Trophoblast cell (in vitro differentiated cells and primary cell): ENCODE measurements around the gene MTREX.

Experiments used
- DNase-seq, 2 donors: peaks; one replicate each; pipeline ENCODE4 v3.0.0-alpha.2; 2016
- H2AFZ ChIP-seq: 2 replicates; pipeline ENCODE4 v1.6.1; 2013; ENCODE audit warnings: low read length, moderate library complexity, mild to moderate bottlenecking; ENCODE audit not compliant: insufficient read depth, poor library complexity
- H2AK5ac ChIP-seq: 2 replicates; pipeline ENCODE4 v1.6.1; 2013; ENCODE audit warnings: mild to moderate bottlenecking, low read length
- H2BK120ac ChIP-seq: 2 replicates; pipeline ENCODE4 v1.6.1; 2013; ENCODE audit warnings: low read length, mild to moderate bottlenecking, moderate library complexity; ENCODE audit not compliant: insufficient read depth, poor library complexity
- H2BK12ac ChIP-seq: 2 replicates; pipeline ENCODE4 v1.6.1; 2013; ENCODE audit warnings: mild to moderate bottlenecking, low read length, moderate library complexity
- H2BK5ac ChIP-seq: 2 replicates; pipeline ENCODE4 v1.6.1; 2013; ENCODE audit warnings: low read length, low read depth, moderate library complexity, mild to moderate bottlenecking; ENCODE audit not compliant: poor library complexity
- H3K14ac ChIP-seq: 2 replicates; pipeline ENCODE4 v1.6.1; 2013; ENCODE audit warnings: mild to moderate bottlenecking, low read length
- H3K18ac ChIP-seq: 2 replicates; pipeline ENCODE4 v1.6.1; 2013; ENCODE audit warnings: mild to moderate bottlenecking, low read length
- H3K23ac ChIP-seq: 2 replicates; pipeline ENCODE4 v1.6.1; 2013; ENCODE audit warnings: low read length
- H3K27ac ChIP-seq: 2 replicates; pipeline ENCODE4 v1.5.1; 2013; ENCODE audit warnings: low read depth, mild to moderate bottlenecking, inconsistent platforms, low read length, moderate library complexity
- H3K27me3 ChIP-seq: 2 replicates; pipeline ENCODE4 v1.6.1; 2013; ENCODE audit warnings: inconsistent platforms, mild to moderate bottlenecking, low read length, moderate library complexity; ENCODE audit not compliant: insufficient read depth
- H3K36me3 ChIP-seq, 2 experiments: 1 replicate in 1 of 2; 2 replicates in 1 of 2; pipeline ENCODE4 v1.6.1; 2013; ENCODE audit warnings: low read length in 2 of 2, mild to moderate bottlenecking in 2 of 2, moderate library complexity in 1 of 2; ENCODE audit not compliant: insufficient read depth in 2 of 2, control insufficient read depth in 1 of 2
- H3K4ac ChIP-seq: 2 replicates; pipeline ENCODE4 v1.6.1; 2013; ENCODE audit warnings: low read depth, mild to moderate bottlenecking, low read length, moderate library complexity
- H3K4me1 ChIP-seq, 2 experiments: 1 replicate in 1 of 2; 2 replicates in 1 of 2; pipeline ENCODE4 v1.6.1; 2013; ENCODE audit warnings: low read length in 2 of 2, mild to moderate bottlenecking in 2 of 2, moderate library complexity in 1 of 2; ENCODE audit not compliant: insufficient read depth in 2 of 2, control insufficient read depth in 1 of 2
- H3K4me2 ChIP-seq: 2 replicates; pipeline ENCODE4 v1.6.1; 2013; ENCODE audit warnings: inconsistent platforms, mild to moderate bottlenecking, low read length, moderate library complexity
- H3K4me3 ChIP-seq: 2 replicates; pipeline ENCODE4 v1.5.1; 2013; ENCODE audit warnings: mild to moderate bottlenecking, low read depth, low read length, inconsistent platforms
- H3K79me1 ChIP-seq: one replicate; pipeline ENCODE4 v1.6.1; 2013; ENCODE audit warnings: low read length
- H3K79me2 ChIP-seq: 2 replicates; pipeline ENCODE4 v1.6.1; 2013; ENCODE audit warnings: low read length, mild to moderate bottlenecking; ENCODE audit not compliant: control insufficient read depth, insufficient read depth, poor library complexity
- H3K9ac ChIP-seq: 2 replicates; pipeline ENCODE4 v1.6.1; 2013; ENCODE audit warnings: mild to moderate bottlenecking, low read length
- H3K9me3 ChIP-seq: 2 replicates; pipeline ENCODE4 v1.6.1; 2013; ENCODE audit warnings: low read depth, mild to moderate bottlenecking, control low read depth, inconsistent platforms, low read length; ENCODE audit not compliant: insufficient read depth
- H4K12ac ChIP-seq: 2 replicates; pipeline ENCODE4 v1.6.1; 2013; ENCODE audit warnings: low read depth, mild to moderate bottlenecking, low read length, moderate library complexity
- H4K8ac ChIP-seq: 2 replicates; pipeline ENCODE4 v1.6.1; 2013; ENCODE audit warnings: low read depth, mild to moderate bottlenecking, low read length, moderate library complexity
- H4K91ac ChIP-seq: one replicate; pipeline ENCODE4 v1.6.1; 2013; ENCODE audit warnings: low read depth, mild to moderate bottlenecking, low read length, moderate library complexity
- WGBS: extraction: QIAGEN DNeasy Blood & Tissue Kit; methylation state at CpG from one replicate; pipeline ENCODE4 v1.1.7; 2013; ENCODE audit warnings: missing lambda C conversion rate; ENCODE audit not compliant: insufficient read length, insufficient coverage; ENCODE audit errors: extremely low coverage; 5-methylcytosine and 5-hydroxymethylcytosine counted together

The MTREX gene

DNA sequence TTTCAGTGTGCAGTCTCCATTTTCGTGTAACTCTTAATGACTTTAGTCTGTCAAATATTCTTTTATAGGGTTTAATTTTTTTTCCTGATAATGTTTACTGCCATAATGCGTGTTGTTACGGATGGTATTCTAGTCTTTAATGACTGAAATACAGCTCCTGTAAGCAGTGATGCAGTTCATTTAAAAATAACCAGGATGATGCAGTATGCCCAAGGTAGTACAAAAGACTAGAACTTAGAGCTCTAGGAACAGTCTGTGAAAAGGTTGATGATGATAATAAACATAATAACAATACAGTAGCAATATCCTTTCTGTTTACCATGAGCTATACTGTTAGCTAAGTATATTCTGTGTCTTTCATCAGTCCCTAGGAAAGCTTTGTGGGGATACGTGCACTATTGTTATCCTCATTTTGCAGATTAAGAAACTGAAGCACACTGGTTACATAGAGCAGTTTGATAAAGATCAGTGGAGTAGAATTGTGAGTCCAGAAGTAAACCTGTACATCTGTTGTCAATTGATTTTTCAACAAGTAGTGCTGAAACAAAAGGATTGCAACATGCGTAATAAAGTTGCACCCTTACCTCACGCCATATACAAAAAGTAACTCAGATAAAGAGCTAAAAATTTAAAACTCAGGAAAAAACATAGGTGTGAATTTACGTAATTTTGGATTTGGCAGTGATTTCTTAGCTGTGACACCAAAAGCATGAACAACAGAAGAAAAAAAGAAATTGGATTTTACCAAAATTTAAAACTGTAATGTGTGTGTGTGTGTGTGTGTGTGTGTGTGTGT lies 64.5 kb downstream of the MTREX start:
- no peaks in the 10 kb centered on the region for H3K79me1 ChIP-seq
- no peak overlapping the region for H2BK120ac ChIP-seq
- no peak overlapping the region for H3K4ac ChIP-seq
- no peak overlapping the region for H3K4me2 ChIP-seq
- no peak overlapping the region for H3K9ac ChIP-seq
- H3K23ac ChIP-seq = no peak overlapping the region
- no peak overlapping the region for H4K8ac ChIP-seq
- DNase-seq = no peak
- no peak overlapping the region for H2AFZ ChIP-seq
- no peak overlapping the region for H3K4me3 ChIP-seq
- no peak overlapping the region for H2BK5ac ChIP-seq
- H3K27me3 ChIP-seq = no peaks in the 10 kb centered on the region
- H2BK12ac ChIP-seq = no peak overlapping the region
- WGBS = no CpG with 5 or more reads among the region's 7 CpGs
- no peak overlapping the region for H4K91ac ChIP-seq
- H4K12ac ChIP-seq = no peak overlapping the region
- no peaks in the 10 kb centered on the region for H3K4me1 ChIP-seq
- no peaks in the 10 kb centered on the region for H3K79me2 ChIP-seq
- H3K36me3 ChIP-seq = peaks cover 8 to 9% of the 10 kb centered on the region in 2 experiments
- H3K27ac ChIP-seq = no peak overlapping the region
- no peak overlapping the region for H2AK5ac ChIP-seq
- no peak overlapping the region for H3K18ac ChIP-seq
- H3K9me3 ChIP-seq = peaks cover 2% of the 10 kb centered on the region
- no peak overlapping the region for H3K14ac ChIP-seq

- DNase-seq = no peak
- no peak overlapping the region for H2BK12ac ChIP-seq
- H3K27me3 ChIP-seq = no peaks in the 10 kb centered on the region
- no peaks in the 10 kb centered on the region for H3K4me1 ChIP-seq
- no CpG with 5 or more reads among the region's 1 CpG for WGBS
- H3K79me1 ChIP-seq = no peaks in the 10 kb centered on the region
- no peak overlapping the region for H4K91ac ChIP-seq
- no peak overlapping the region for H3K27ac ChIP-seq
- H3K9ac ChIP-seq = no peak overlapping the region
- H3K9me3 ChIP-seq = peaks cover 2% of the 10 kb centered on the region
- no peak overlapping the region for H3K4ac ChIP-seq
- H3K4me3 ChIP-seq = no peak overlapping the region
- H2AK5ac ChIP-seq = no peak overlapping the region
- no peak overlapping the region for H3K14ac ChIP-seq
- no peak overlapping the region for H2BK5ac ChIP-seq
- H2AFZ ChIP-seq = no peak overlapping the region
- no peak overlapping the region for H3K23ac ChIP-seq
- no peak overlapping the region for H2BK120ac ChIP-seq
- H3K79me2 ChIP-seq = no peaks in the 10 kb centered on the region
- no peak overlapping the region for H4K8ac ChIP-seq
- H3K18ac ChIP-seq = no peak overlapping the region
- H3K36me3 ChIP-seq = peaks cover 9 to 12% of the 10 kb centered on the region in 2 experiments
- H4K12ac ChIP-seq = no peak overlapping the region
- H3K4me2 ChIP-seq = no peak overlapping the region
These were observed 70.0 kb downstream of the MTREX start for GRCh38 chr5:55377810-55378209.

- H3K18ac ChIP-seq = no peak overlapping the region
- no peaks in the 10 kb centered on the region for H3K4me1 ChIP-seq
- DNase-seq = no peak
- no peak overlapping the region for H2BK5ac ChIP-seq
- H3K4ac ChIP-seq = no peak overlapping the region
- H2AK5ac ChIP-seq = no peak overlapping the region
- H3K27me3 ChIP-seq = no peaks in the 10 kb centered on the region
- no peaks in the 10 kb centered on the region for H3K79me1 ChIP-seq
- H3K4me2 ChIP-seq = no peak overlapping the region
- H3K79me2 ChIP-seq = no peaks in the 10 kb centered on the region
- no peak overlapping the region for H4K91ac ChIP-seq
- H3K23ac ChIP-seq = no peak overlapping the region
- no peak overlapping the region for H3K9ac ChIP-seq
- no peak overlapping the region for H3K27ac ChIP-seq
- no peak overlapping the region for H4K8ac ChIP-seq
- no peak overlapping the region for H2BK12ac ChIP-seq
- H3K4me3 ChIP-seq = no peak overlapping the region
- peaks cover 6 to 7% of the 10 kb centered on the region in 2 experiments for H3K36me3 ChIP-seq
- no peak overlapping the region for H4K12ac ChIP-seq
- no peak overlapping the region for H2BK120ac ChIP-seq
- H3K14ac ChIP-seq = no peak overlapping the region
- H2AFZ ChIP-seq = no peak overlapping the region
- no peaks in the 10 kb centered on the region for H3K9me3 ChIP-seq
These were observed 75.5 kb downstream of the MTREX start for GRCh38 chr5:55383254-55383653.

- Histone ChIP-seq H3K36me3 (peaks cover 6 to 7% of the 10 kb centered on the region in 2 experiments), H3K9me3 (no peaks in the 10 kb centered on the region), H3K27ac (no peak overlapping the region), H2BK5ac (no peak overlapping the region), H3K14ac (no peak overlapping the region), H3K4me3 (no peak overlapping the region), H2AFZ (no peak overlapping the region), H3K18ac (no peak overlapping the region), H4K91ac (no peak overlapping the region), H3K27me3 (no peaks in the 10 kb centered on the region), H3K9ac (no peak overlapping the region), H4K12ac (no peak overlapping the region), H3K23ac (no peak overlapping the region), H3K79me1 (no peaks in the 10 kb centered on the region), H3K4ac (no peak overlapping the region), H4K8ac (no peak overlapping the region), H2BK12ac (no peak overlapping the region), H3K79me2 (no peaks in the 10 kb centered on the region), H3K4me1 (no peaks in the 10 kb centered on the region), H3K4me2 (no peak overlapping the region), H2AK5ac (no peak overlapping the region), H2BK120ac (no peak overlapping the region)
- WGBS = no CpG with 5 or more reads among the region's 2 CpGs
- DNase-seq = no peak
These were observed 76.3 kb downstream of the MTREX start for GRCh38 chr5:55384072-55384471.
